WTC11 (cell line): ENCODE data around the gene ZNF878. TPM values are rescaled to one million over a fixed set of nuclear protein-coding genes. Genes with fewer than 3 reads are reported as not detected.
"Not testable (repeated sequence)": the region's sequence is repeated elsewhere in the genome, so short reads cannot be mapped to it uniquely, and the experiment has no call there.

ENCODE experiments used
- ATAC-seq: fragments of 200-7000 bp; cut with Tn5 transposase; 2 replicates; pipeline ENCODE4 v1.10.0; 2021; ENCODE audit warnings: mild to moderate bottlenecking, moderate library complexity
- CTCF ChIA-PET: fragments of 300-600 bp; sonication (Branson Sonifier 250); formaldehyde crosslinking; loops from one replicate; lab custom pipeline; 2021; ENCODE audit warnings: antibody characterized with exemption; lab: Charles Lee
- POLR2A ChIA-PET: fragments of 350-600 bp; sonication (Branson Sonifier 250); formaldehyde crosslinking; loops from one replicate; lab custom pipeline; 2021; ENCODE audit warnings: antibody characterized with exemption; lab: Charles Lee
- DNase-seq: peaks from one replicate; pipeline ENCODE4 v3.0.0; 2021; ENCODE audit warnings: low spot score
- H3K27ac Mint-ChIP-seq: 2 replicates; pipeline ENCODE4 v1.8.0; 2021; ENCODE audit warnings: mixed read lengths
- H3K27me3 Mint-ChIP-seq: 2 replicates; pipeline ENCODE4 v1.8.0; 2021; ENCODE audit warnings: low read depth, mild to moderate bottlenecking, moderate library complexity, mixed read lengths
- H3K36me3 Mint-ChIP-seq: 2 replicates; pipeline ENCODE4 v1.8.0; 2021; ENCODE audit warnings: mixed read lengths
- H3K4me1 Mint-ChIP-seq: 2 replicates; pipeline ENCODE4 v1.8.0; 2022; ENCODE audit warnings: mixed read lengths
- H3K4me3 Mint-ChIP-seq: 2 replicates; pipeline ENCODE4 v1.8.0; 2021; ENCODE audit warnings: mild to moderate bottlenecking, moderate library complexity, mixed read lengths
- H3K9me3 Mint-ChIP-seq: 2 replicates; pipeline ENCODE4 v1.8.0; 2021; ENCODE audit warnings: mixed read lengths
- ATF3 ChIP-seq: sonication (generic); formaldehyde crosslinking; conservative IDR thresholded peaks from 2 replicates; pipeline ENCODE4 v1.8.1; 2022; ENCODE audit warnings: mild to moderate bottlenecking, missing genetic modification reagents
- ATF6 ChIP-seq: sonication (generic); formaldehyde crosslinking; IDR thresholded peaks from 2 replicates; pipeline ENCODE4 v1.8.1; 2023; ENCODE audit warnings: mild to moderate bottlenecking, missing genetic modification reagents
- GABPB1 ChIP-seq: sonication (generic); formaldehyde crosslinking; IDR thresholded peaks from 2 replicates; pipeline ENCODE4 v1.8.1; 2023; ENCODE audit warnings: mild to moderate bottlenecking, missing genetic modification reagents
- JAZF1 ChIP-seq: fragments of 250-450 bp; sonication (Bioruptor Pico); IDR thresholded peaks from 2 replicates; pipeline ENCODE4 v1.9.0; 2021; ENCODE audit warnings: moderate library complexity, mild to moderate bottlenecking, inconsistent platforms
- MAX ChIP-seq: sonication (generic); formaldehyde crosslinking; IDR thresholded peaks from 2 replicates; pipeline ENCODE4 v1.8.0; 2022; ENCODE audit warnings: mild to moderate bottlenecking, missing genetic modification reagents
- NFATC4 ChIP-seq: fragments of 250-450 bp; sonication (Bioruptor Pico); IDR thresholded peaks from 2 replicates; pipeline ENCODE4 v1.9.0; 2021; ENCODE audit warnings: mild to moderate bottlenecking
- NFE2L1 ChIP-seq: sonication (generic); formaldehyde crosslinking; IDR thresholded peaks from 2 replicates; pipeline ENCODE4 v1.8.1; 2023; ENCODE audit warnings: missing genetic modification reagents
- PRRX2 ChIP-seq: fragments of 250-450 bp; sonication (Bioruptor Pico); IDR thresholded peaks from 2 replicates; pipeline ENCODE4 v1.8.0; 2021; ENCODE audit warnings: mild to moderate bottlenecking
- SMAD4 ChIP-seq: sonication (generic); formaldehyde crosslinking; IDR thresholded peaks from 2 replicates; pipeline ENCODE4 v1.8.0; 2022; ENCODE audit warnings: mild to moderate bottlenecking, missing genetic modification reagents
- ZNF138 ChIP-seq: sonication (generic); formaldehyde crosslinking; conservative IDR thresholded peaks from 2 replicates; pipeline ENCODE4 v1.8.1; 2022; ENCODE audit warnings: mild to moderate bottlenecking, moderate library complexity, missing genetic modification reagents
- ZNF263 ChIP-seq: sonication (generic); formaldehyde crosslinking; IDR thresholded peaks from 2 replicates; pipeline ENCODE4 v1.8.1; 2022; ENCODE audit warnings: low read depth, mild to moderate bottlenecking, moderate library complexity, missing genetic modification reagents
- ZNF425 ChIP-seq: fragments of 250-450 bp; sonication (Bioruptor Pico); conservative IDR thresholded peaks from 2 replicates; pipeline ENCODE4 v1.9.0; 2021; ENCODE audit warnings: mild to moderate bottlenecking
- ZNF532 ChIP-seq: fragments of 250-450 bp; sonication (Bioruptor Pico); IDR thresholded peaks from 2 replicates; pipeline ENCODE4 v1.9.0; 2021; ENCODE audit warnings: mild to moderate bottlenecking, borderline replicate concordance
- total RNA-seq: library from RNA; stranded (reverse); gene quantifications from 3 replicates; pipeline ENCODE4 v1.2.3, GENCODE V29; 2021

The ZNF878 gene
- total RNA-seq, 1 experiment from 2014 or later = 12.5 TPM

- peaks cover 25% of the 10 kb centered on the region for H3K9me3 Mint-ChIP-seq
- H3K4me1 Mint-ChIP-seq, H3K4me3 Mint-ChIP-seq: not testable (repeated sequence)
- CTCF ChIA-PET = interaction anchor here (0.8 kb wide), 1 partner anchor 8 kb away, joined by 5 read pairs; no protein-coding TSS in a partner anchor
- 0 out of 2 replicates have a peak, but pooled peaks have one; percentile 54 for TF ChIP-seq GABPB1 (CRISPR knock-in tag)
- TF ChIP-seq, all 79 proteins: peak for 1; not testable (repeated sequence) for 78
- H3K27ac Mint-ChIP-seq, POLR2A ChIA-PET, DNase-seq, ATAC-seq, H3K27me3 Mint-ChIP-seq: not testable (repeated sequence)
- H3K36me3 Mint-ChIP-seq = peaks cover 38% of the 10 kb centered on the region
Measured at GRCh38 chr19:12083336-12083735, 30.6 kb upstream of the ZNF878 start.

GRCh38 chr19:12077375-12077774 is 24.6 kb upstream of the ZNF878 start:
- TF ChIP-seq PRRX2 (CRISPR knock-in tag) = no peak
- peaks cover 91% of the 10 kb centered on the region for H3K36me3 Mint-ChIP-seq
- H3K27ac Mint-ChIP-seq = no peak overlapping the region
- H3K4me1 Mint-ChIP-seq = no peaks in the 10 kb centered on the region
- ATAC-seq (no peak), DNase-seq (no peak)
- ChIA-PET CTCF (no interaction called here), POLR2A (no interaction called here)
- H3K4me3 Mint-ChIP-seq = no peak overlapping the region
- H3K9me3 Mint-ChIP-seq = peaks cover 72% of the 10 kb centered on the region
- H3K27me3 Mint-ChIP-seq = peaks cover 29% of the 10 kb centered on the region

- DNase-seq, ATAC-seq, POLR2A ChIA-PET, H3K27ac Mint-ChIP-seq, H3K4me3 Mint-ChIP-seq, CTCF ChIA-PET, H3K4me1 Mint-ChIP-seq: not testable (repeated sequence)
- H3K36me3 Mint-ChIP-seq = peaks cover 90% of the 10 kb centered on the region
- H3K27me3 Mint-ChIP-seq = peaks cover 29% of the 10 kb centered on the region
- peaks cover 69% of the 10 kb centered on the region for H3K9me3 Mint-ChIP-seq
Measured at GRCh38 chr19:12076331-12076730, 23.6 kb upstream of the ZNF878 start.

- H3K27me3 Mint-ChIP-seq = peaks cover 29% of the 10 kb centered on the region
- no peak for ATAC-seq
- no peak for TF ChIP-seq ZNF138 (CRISPR knock-in tag)
- TF ChIP-seq JAZF1 (CRISPR knock-in tag) = no peak
- TF ChIP-seq NFE2L1 (CRISPR knock-in tag) = no peak
- no peak for TF ChIP-seq ATF6 (CRISPR knock-in tag)
- TF ChIP-seq, all 79 proteins: peak for 0
- ChIA-PET CTCF (no interaction called here), POLR2A (no interaction called here)
- Mint-ChIP-seq H3K27ac (no peak overlapping the region), H3K36me3 (peaks cover 90% of the 10 kb centered on the region), H3K4me3 (no peak overlapping the region), H3K9me3 (peaks cover 70% of the 10 kb centered on the region), H3K4me1 (no peaks in the 10 kb centered on the region)
- DNase-seq = no peak
Measured at GRCh38 chr19:12075538-12076139, 22.9 kb upstream of the ZNF878 start.

GRCh38 chr19:12064590-12065538 is 12.1 kb upstream of the ZNF878 start, which contains the start of gene ZNF844:
Gene ZNF844 (plus strand): TSS chr19:12064731. CDS start chr19:12064874, 143 bp downstream.
- Mint-ChIP-seq H3K4me3 (peak within 1 kb of the TSS; percentile 87), H3K9me3 (no peaks in the 10 kb centered on the region), H3K36me3 (peaks cover 6% of the 10 kb centered on the region), H3K4me1 (peaks cover 12% of the 10 kb centered on the region), H3K27me3 (no peaks in the 10 kb centered on the region), H3K27ac (peak within 1 kb of the TSS; percentile 97)
- CTCF ChIA-PET = interaction anchor here (0.9 to 3.4 kb wide), 5 partner anchors 12 to 101 kb away, joined by 5 to 38 read pairs (median 7); partner anchors contain the start of genes ZNF20 and ZNF878
- POLR2A ChIA-PET = interaction anchor here (0.7 to 2.0 kb wide), 5 partner anchors 13 to 100 kb away, joined by 3 to 14 read pairs (median 4); partner anchors contain the start of genes ZNF763 and ZNF878
- DNase-seq (peak; percentile 98), ATAC-seq (peak; percentile 94)
- no peak for TF ChIP-seq NFATC4 (CRISPR knock-in tag)
- no peak for TF ChIP-seq ZNF263 (CRISPR knock-in tag)
- no peak for TF ChIP-seq ZNF532 (CRISPR knock-in tag)
- TF ChIP-seq ZNF425 (CRISPR knock-in tag) = no peak
- TF ChIP-seq SMAD4 (CRISPR knock-in tag) = no peak
- TF ChIP-seq ATF3 (CRISPR knock-in tag) = no peak
- peak; percentile 54; the same call in 1 of the 2 replicates for TF ChIP-seq MAX (CRISPR knock-in tag)
